HG02943 (cell line): ENCODE measurements around the gene SNCAIP.

Experiments used
- ATAC-seq: cut with Tn5 transposase; IDR thresholded peaks from one replicate; pipeline ENCODE4 v1.9.1; 2021; ENCODE audit warnings: mild to moderate bottlenecking, low read depth, moderate library complexity; ENCODE audit not compliant: unreplicated experiment

The SNCAIP gene

DNA sequence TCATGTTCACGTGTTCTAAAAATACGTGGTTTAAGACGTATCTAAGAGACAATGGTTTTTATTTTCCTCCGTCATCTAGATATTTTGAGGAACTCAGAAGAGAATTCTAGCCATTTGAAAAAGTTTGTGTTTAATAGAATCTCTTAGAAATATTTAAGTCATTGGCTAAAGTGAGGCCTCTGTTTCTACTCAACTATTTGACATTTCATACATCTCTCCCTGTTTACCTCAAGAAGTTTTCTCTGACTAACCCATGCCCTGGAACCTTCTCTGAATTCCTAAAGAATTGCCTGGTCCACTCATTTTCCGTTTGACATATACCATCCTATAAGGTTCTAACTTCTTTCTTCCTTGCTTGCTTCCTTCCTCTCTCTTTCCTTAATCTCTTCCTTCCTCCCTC, 178.7 kb downstream of the SNCAIP start:
- no peak for ATAC-seq

DNA sequence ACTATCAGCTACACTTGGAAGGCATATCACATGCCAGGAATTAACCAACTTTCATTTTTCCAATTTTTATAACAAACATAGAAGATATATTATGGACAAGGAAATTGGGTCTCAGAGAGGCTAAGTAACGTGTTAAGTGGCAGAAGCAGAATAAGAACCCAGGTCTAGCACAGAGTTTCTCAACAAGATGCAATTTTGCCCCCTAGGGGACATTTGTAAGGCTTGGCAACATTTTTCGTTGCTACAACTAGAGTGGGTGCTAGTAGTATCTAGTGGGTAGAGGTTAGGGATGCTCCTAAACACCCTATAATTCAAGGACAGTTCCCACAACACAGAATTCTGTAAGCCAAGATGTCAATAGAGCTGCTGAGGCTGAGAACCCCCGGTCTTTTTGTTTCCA, 180.6 kb downstream of the SNCAIP start:
- no peak for ATAC-seq

DNA sequence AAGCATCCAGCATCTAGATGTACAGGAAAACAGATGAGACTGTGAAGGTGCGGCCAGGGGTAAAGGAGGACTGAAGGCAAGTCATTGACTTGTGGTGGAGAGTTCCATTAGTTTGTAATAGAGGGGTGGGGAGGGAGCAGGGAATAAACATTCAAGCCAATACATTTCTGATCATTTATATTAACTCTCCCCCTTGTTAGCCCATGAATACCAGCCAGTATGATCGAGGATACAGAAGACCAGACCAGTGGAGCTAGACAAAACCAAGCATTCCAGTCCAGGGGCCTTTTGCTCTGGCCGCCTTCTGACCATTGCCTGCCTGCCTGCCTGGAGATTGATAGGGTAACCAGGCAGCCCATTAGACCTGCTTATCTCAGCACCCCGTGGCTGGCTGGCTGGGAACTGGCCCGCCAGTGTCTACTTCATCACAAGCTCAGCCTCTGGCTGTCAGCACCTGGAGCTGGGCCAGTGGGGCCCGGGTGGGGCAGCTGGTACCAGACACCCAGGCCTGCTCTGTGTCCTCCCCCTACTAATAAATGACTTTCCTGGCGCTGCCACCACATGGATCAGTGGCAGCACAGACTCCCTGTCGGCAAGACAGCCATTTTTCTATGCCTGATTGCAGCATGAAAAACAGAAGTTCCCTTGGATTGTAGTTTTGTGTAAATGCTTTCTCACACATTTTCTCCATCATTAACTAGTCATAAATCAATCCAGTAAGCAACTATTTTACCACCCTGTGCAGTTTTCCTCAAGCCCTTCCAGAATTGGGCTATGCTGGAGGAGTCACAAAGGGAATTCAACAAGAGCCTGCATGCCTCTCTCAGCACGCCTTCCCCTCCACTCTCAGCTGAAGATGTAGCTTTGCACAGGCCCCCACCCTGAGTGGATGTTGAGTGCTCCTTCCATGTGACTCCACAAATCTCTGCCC, 181.3 kb downstream of the SNCAIP start:
- ATAC-seq = no peak

DNA sequence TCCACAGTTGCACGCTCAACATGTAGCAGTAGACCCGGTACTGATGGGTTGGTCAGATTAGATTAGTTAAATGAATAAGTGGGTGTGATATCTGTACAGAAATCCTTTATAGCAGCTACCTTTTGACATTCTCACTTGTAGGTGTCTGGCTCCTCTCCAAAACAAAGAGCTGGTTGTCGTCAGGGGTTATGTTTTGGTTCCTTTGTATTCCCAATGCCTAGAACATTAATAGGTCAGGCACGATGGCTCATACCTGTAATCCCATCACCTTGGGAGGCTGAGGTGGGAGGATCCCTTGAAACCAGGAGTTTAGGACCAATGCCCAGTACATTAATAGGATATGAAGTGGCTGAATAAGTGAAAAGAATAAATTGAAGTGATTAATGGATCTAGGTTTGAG, 182.1 kb downstream of the SNCAIP start:
- ATAC-seq = no peak

DNA sequence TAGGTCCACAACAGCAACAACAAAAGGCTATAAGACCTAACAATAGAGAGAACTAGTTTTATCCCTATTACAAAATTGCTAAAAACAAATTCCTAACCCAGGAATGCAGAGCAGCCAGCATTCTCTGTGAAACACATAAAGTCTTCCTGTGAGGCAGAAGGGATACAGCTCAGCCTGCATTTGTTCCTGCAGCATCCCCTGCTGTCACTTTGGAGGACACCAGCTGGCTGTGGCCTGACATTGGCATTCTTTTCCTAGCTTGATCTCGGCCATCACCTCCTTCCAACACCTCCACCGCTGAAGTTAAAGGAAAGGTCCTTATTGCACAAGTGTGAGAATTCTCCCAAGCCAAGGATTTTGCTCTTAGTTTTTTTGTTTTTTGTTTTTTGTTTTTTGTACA, 186.1 kb downstream of the SNCAIP start:
- ATAC-seq = no peak

DNA sequence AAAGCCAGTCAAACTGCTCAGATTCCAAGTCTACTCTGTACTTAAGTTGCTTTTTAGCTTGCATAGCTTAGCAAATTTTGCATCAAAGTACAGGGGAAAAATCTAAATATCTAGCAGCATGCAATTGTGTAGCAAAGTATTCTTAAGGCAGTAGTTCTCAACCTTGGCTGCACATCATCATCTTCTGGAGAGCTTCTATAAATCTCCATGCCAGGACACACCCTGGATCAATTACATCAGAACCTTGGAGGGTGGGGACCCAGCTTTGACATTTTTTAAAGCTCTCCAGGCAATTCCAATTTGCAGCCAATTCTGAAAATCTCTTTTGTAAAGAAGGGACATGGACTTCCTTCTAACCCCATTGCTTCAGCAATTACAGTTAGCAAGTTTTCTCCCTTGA, 187.5 kb downstream of the SNCAIP start:
- ATAC-seq = no peak

DNA sequence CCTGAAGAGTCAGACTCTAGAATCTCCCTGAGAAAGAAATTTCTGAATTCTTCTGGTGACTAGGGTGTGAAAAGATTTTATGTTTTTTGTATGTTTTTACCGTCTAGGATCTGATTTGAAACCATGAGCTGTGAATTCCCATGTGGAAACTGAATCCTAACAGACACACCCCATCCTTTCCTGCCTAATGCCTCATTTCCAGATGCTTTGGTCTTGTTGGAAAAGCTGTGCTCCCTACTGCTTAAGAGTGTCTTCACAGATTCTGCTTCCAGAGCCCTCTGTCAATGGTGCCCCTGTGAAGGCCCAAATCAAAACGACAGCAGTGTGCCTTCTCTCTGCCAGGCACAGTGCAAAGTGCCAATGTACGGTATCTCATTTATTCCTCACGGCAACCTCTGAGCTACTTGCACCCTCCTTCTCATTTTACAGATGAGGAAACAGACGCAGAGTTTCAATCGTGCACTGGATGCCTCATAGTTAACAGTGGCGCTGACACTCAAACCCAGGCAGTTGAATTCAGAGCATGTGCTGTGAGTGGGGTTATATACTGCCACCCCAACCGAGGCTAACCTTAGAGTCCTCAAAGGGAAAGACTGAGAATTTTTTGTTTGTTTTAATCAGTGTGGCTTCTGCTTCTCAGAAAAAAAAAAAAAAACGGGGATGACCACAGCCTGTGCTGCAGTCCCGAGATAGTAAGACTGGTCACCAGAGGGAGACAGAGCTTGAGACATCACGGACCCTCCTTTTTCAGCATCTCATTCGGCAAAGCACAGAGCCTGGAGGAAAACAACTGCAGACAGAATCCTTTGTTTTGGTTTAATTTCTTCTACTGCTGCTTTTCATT, 188.4 kb downstream of the SNCAIP start:
- no peak for ATAC-seq

DNA sequence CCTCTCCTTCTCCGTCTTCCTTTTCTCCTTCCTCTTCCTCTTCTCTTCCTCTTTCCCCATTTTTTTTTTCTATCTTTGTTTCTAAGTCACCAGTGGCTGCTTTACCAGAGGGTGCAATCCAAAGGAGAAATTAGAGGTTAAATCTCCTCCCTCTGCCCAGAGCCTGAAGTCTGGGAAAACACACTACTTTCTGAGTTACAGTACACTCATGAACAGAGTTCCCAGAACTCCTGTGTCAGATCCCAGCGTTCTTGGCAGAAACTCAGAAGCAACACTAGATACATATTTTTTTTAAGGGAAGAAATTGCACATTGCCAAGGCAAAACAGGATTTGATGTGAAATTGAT, 189.0 kb downstream of the SNCAIP start:
- ATAC-seq = no peak

DNA sequence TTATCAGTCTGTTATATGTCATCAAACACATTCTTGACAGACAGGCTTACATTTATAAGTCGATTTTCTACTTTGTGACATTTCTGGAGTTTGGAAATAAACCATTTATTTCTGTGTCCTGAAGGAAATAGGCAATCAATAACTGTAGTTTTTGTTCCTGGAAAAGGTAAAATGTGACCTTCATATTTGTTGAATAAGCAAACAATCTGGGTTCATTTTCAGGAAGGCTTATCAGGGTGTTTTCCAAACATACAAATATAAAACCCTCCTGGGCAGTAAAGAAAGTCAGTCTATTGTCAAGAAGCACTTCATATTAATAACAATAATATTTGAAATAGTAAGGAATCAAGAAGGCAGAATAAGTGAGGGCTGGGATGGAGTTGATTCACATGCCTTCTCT, 195.0 kb downstream of the SNCAIP start:
- no peak for ATAC-seq

DNA sequence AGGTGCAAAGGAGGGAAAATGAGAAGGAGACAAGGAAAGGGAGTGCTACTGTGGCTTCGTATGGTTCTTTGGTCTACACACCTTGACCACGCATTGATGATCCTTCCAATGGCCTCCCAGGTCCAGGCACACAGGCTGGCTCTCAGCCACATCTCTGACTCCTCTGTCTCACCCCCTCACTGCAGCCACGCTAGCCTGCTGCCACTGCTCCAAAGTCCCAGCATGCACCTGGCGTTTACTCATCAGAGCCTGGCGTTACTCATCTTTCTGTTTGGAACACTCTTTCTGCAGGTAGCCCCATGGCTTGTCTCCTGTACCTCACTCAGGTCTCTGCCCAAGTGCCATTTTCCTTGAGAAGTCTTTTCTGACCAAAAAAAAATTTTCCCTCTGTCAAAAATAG, 195.5 kb downstream of the SNCAIP start:
- no peak for ATAC-seq

DNA sequence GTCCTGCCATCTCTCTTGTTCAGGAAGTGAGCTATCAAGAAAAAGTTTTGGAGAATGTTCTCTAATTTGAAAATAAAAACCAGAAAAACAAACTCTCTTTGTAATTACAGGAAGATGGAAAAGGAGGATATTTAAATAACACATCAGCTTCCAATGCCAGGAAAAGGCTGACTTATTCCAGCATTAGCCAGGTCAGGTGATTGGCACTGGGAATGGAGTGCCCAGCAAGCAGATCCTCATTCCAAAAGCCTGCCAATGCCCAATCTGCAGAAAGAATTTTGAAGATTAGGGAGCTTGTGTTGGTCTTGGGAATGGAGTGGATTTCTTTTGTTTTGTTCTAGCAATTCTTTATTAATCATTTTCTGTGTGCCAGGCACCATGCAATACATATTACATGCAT, 196.6 kb downstream of the SNCAIP start:
- ATAC-seq = no peak
